Activated naive CD8-positive, alpha-beta T cell treated with anti-CD3 and anti-CD28 coated beads, Interleukin-2, amount 10 ng/mL, durations not matched to agents 7 days and 5 days (primary cell): ENCODE data around the gene CCDC137. TPM values are rescaled to one million over a fixed set of nuclear protein-coding genes. Genes with fewer than 3 reads are reported as not detected.

Experiments
- ATAC-seq: fragments of 150-1000 bp; cut with Tn5 transposase; one replicate; pipeline ENCODE4 v1.10.0; 2021; ENCODE audit warnings: low read depth, moderate library complexity
- POLR2A ChIA-PET: fragments of 350-600 bp; sonication (Branson Sonifier 250); formaldehyde crosslinking; loops from one replicate; lab custom pipeline; 2021; ENCODE audit warnings: antibody characterized with exemption; lab: Charles Lee
- DNase-seq: peaks from one replicate; pipeline ENCODE4 v3.0.0; 2021
- H3K27ac Mint-ChIP-seq: one replicate; pipeline ENCODE4 v1.8.0; 2022; ENCODE audit warnings: mild to moderate bottlenecking, mixed read lengths
- H3K27me3 Mint-ChIP-seq: one replicate; pipeline ENCODE4 v1.8.0; 2022; ENCODE audit warnings: mild to moderate bottlenecking, moderate library complexity, mixed read lengths
- H3K36me3 Mint-ChIP-seq: one replicate; pipeline ENCODE4 v1.8.0; 2021; ENCODE audit warnings: mild to moderate bottlenecking, mixed read lengths
- H3K4me1 Mint-ChIP-seq: one replicate; pipeline ENCODE4 v1.8.0; 2021; ENCODE audit warnings: mixed read lengths
- H3K4me3 Mint-ChIP-seq: one replicate; pipeline ENCODE4 v1.8.0; 2022; ENCODE audit warnings: mild to moderate bottlenecking, moderate library complexity, mixed read lengths
- H3K9me3 Mint-ChIP-seq: one replicate; pipeline ENCODE4 v1.8.0; 2021; ENCODE audit warnings: mixed read lengths
- total RNA-seq, 2 experiments: library from RNA; stranded (reverse); gene quantifications; one replicate each; pipeline ENCODE4 v1.2.3, GENCODE V29; 2021

CCDC137 gene
- total RNA-seq, 2 experiments from 2014 or later = 31.3 to 32.0 TPM

DNA sequence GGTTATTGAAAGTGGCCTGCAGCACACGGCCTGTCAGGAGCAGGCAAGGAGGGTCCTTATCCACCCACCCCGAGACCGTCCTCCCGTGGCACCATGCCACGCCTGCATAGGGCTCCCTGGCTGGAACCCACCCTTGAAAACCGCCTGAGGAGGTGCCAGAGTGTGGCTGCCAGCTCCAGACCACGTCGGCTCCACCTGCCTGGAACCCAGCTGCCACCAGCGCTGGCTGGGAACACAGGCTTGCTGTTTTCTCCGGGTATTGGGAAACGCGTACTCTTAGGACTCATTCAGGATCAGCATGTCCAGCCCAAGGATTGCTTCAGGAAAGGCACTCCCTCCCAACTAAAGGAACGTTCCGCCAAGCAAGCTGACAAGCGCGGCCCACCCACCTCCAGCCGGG is 10.4 kb downstream of the CCDC137 start:
- Mint-ChIP-seq H3K4me1 (peaks cover 2% of the 10 kb centered on the region), H3K9me3 (no peaks in the 10 kb centered on the region), H3K27ac (no peak overlapping the region), H3K27me3 (no peaks in the 10 kb centered on the region), H3K36me3 (peaks cover 3% of the 10 kb centered on the region), H3K4me3 (no peak overlapping the region)
- no peak for DNase-seq
- ATAC-seq = no peak
- POLR2A ChIA-PET = interaction anchor here (0.6 to 0.8 kb wide), 2 partner anchors 35 to 1101 kb away, joined by 3 to 4 read pairs; no protein-coding TSS in a partner anchor

DNA sequence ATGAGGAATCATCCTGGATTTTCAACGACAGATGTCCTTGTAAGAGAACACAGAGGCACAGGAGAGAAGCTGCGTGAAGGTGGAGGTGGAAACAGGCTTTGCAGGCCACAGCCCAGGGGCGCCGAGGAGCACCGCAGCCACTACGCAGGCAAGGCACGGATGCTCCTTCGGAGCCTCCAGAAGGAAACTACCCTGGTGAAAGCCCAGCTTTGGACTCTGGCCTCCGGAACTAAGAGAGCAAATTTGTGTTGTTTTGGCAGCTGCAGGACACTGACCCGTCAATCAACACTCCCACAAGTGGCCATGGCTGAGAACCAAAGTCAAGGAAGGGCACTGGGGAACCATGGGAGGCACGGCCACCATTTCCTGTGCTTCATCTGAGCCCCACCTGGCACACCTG is 13.6 kb downstream of the CCDC137 start:
- no peak overlapping the region for H3K27ac Mint-ChIP-seq
- no peak for DNase-seq
- peaks cover 16% of the 10 kb centered on the region for H3K4me1 Mint-ChIP-seq
- no peak for ATAC-seq
- H3K4me3 Mint-ChIP-seq = no peak overlapping the region
- peaks cover 1% of the 10 kb centered on the region for H3K36me3 Mint-ChIP-seq
- POLR2A ChIA-PET = interaction anchor here (0.7 to 1.4 kb wide), 5 partner anchors 10 to 59 kb away, joined by 3 to 4 read pairs (median 3); partner anchors contain the start of genes CCDC137, MRPL12 and OXLD1
- H3K9me3 Mint-ChIP-seq = no peaks in the 10 kb centered on the region
- H3K27me3 Mint-ChIP-seq = no peaks in the 10 kb centered on the region

DNA sequence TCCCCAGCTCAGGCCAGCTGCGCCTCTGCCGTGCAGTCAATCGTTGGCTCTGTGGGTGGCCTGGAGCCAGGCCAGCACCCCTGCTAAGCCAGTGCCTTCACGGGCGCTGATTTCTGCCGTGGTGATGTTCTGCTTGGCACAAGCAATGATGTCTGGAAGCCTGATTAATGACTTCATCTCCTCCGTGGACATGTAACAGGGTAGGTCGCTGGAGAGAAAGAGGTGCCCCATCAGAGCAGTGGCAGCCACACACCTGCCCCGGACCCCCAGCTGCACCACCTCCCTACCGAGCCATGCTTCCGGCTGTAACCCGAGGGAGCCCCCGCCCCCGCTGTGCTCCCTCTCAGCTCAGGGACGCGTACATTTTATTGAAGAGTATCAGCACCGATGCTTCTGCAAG is 15.1 kb downstream of the CCDC137 start:
- Mint-ChIP-seq H3K36me3 (peaks cover 5% of the 10 kb centered on the region), H3K4me1 (peaks cover 22% of the 10 kb centered on the region), H3K27ac (no peak overlapping the region), H3K27me3 (no peaks in the 10 kb centered on the region), H3K9me3 (no peaks in the 10 kb centered on the region), H3K4me3 (no peak overlapping the region)
- DNase-seq (no peak), ATAC-seq (no peak)
- POLR2A ChIA-PET = interaction anchor here (3.7 to 4.5 kb wide), 2 partner anchors 15 to 21 kb away, joined by 54 to 69 read pairs; partner anchors contain the start of genes CCDC137, MRPL12 and OXLD1

DNA sequence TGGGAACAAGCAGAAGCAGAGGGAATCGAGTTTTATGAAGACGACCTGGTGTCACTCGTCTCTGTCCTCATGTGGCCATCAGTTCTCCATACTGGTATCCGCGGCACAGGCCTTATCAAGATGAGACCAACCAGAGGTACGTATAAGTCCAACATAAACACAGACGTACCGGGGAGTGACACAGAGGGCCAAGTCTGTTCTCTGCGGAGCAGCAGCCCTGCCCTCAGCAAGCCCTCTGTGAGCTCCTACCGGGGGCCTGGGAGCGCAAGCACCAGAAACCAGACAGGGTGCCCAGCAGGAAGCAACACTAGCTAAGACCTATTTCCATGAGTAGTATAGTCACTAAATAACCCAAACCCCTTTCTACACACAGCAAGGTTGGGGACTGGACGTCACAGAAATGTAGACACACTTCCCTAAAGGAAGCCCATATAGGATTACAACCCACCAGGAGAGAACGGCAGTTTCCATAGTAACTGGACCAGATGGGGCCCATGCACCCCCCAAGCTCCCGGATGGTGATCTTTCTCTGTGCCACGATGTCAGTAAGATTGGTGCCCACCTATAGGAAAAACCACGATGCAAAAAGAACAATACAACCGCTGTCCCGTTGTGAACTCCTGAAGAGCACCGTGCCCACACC is 16.1 kb downstream of the CCDC137 start:
- Mint-ChIP-seq H3K4me3 (peak overlapping the region; percentile 98), H3K4me1 (peaks cover 24% of the 10 kb centered on the region), H3K9me3 (no peaks in the 10 kb centered on the region), H3K27ac (peak overlapping the region; percentile 77), H3K27me3 (no peaks in the 10 kb centered on the region), H3K36me3 (peaks cover 10% of the 10 kb centered on the region)
- ATAC-seq = no peak
- DNase-seq = no peak
- POLR2A ChIA-PET = interaction anchor here (0.6 to 4.5 kb wide), 15 partner anchors 8 to 1393 kb away, joined by 3 to 69 read pairs (median 6); partner anchors contain the start of genes CCDC137, MCRIP1, MRPL12 and NPLOC4

DNA sequence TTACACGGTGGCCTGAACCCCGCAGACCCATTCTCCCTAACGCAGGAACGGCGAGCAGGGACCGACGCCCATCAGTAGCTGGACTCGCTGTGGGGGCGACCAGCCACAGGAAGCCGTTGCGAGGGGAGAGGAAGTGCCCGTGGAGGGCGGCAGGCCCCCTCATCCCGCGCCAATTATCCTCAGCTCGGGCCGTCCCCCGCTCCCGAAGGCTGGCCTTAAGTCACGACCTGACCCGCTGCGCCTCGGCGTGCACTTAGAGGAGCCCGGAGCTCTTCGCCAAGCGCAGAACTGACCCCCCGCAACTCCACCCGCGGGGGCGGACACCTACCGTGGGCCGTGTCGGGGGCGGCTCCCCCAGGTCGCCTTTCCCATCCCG is 16.7 kb downstream of the CCDC137 start:
- ATAC-seq (peak; percentile 28), DNase-seq (no peak)
- H3K27me3 Mint-ChIP-seq = no peaks in the 10 kb centered on the region
- H3K27ac Mint-ChIP-seq = peak overlapping the region; percentile 77
- peak overlapping the region; percentile 98 for H3K4me3 Mint-ChIP-seq
- peaks cover 24% of the 10 kb centered on the region for H3K4me1 Mint-ChIP-seq
- H3K9me3 Mint-ChIP-seq = no peaks in the 10 kb centered on the region
- POLR2A ChIA-PET = interaction anchor here (0.6 to 4.5 kb wide), 24 partner anchors 8 to 1394 kb away, joined by 3 to 69 read pairs (median 5); partner anchors contain the start of genes ACTG1, ARHGDIA, CCDC137 and FASN
- peaks cover 10% of the 10 kb centered on the region for H3K36me3 Mint-ChIP-seq

DNA sequence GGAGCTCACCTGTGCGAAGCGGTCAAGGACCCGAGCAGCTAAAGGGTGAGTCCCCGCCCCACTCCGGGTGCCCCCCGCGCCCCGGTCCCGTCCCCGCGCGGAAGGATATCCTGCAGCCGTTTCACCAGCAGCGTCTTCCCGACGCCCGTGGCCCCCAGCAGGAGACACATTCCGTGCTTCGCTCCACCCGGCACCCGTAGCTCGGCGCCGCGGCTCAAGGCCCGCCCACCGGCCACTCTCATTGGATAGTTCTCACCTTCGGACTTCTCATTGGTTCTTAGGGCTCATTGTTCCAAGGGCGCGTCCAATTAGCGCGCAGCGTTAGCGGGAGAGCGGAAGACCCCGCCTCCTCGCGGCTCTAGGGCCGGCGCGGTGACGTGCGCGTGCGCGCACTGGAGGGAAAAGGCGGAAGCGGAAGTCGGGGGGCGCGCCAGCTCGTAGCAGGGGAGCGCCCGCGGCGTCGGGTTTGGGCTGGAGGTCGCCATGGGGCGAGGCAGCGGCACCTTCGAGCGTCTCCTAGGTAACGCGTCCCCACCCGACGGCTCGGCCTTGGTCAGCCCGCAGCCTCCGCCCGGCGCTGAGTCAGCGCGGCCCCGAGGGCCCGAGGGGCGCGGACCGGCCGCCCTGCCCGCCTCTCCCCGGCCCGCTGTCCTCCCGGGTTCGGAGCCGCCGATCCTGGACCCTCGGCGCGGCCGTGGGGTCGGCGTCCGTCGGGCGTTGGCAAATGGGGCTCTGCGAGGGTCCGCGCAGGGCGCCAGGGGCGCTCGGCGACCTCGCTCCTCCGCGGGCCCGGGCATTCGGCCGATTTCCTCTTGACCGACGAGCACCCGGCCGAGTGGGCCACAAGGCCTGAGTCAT is 17.3 kb downstream of the CCDC137 start, which contains the start of the genes ARL16 and HGS:
Gene ARL16 (minus strand): TSS at position 214 of the 858 bp plus-strand sequence. CDS start 44 bp downstream, at position 170.
Gene HGS (plus strand): TSS at position 428 of the 858 bp plus-strand sequence. CDS start 56 bp downstream, at position 484.
- ATAC-seq (peak; percentile 98), DNase-seq (peak; percentile 98)
- H3K9me3 Mint-ChIP-seq = no peaks in the 10 kb centered on the region
- no peaks in the 10 kb centered on the region for H3K27me3 Mint-ChIP-seq
- H3K4me3 Mint-ChIP-seq = peak within 1 kb of the TSS; percentile 98
- H3K36me3 Mint-ChIP-seq = peaks cover 12% of the 10 kb centered on the region
- POLR2A ChIA-PET = interaction anchor here (0.6 to 4.5 kb wide), 24 partner anchors 9 to 1395 kb away, joined by 3 to 69 read pairs (median 5); partner anchors contain the start of genes ACTG1, ARHGDIA, CCDC137 and FASN
- peak within 1 kb of the TSS; percentile 90 for H3K27ac Mint-ChIP-seq
- peaks cover 24% of the 10 kb centered on the region for H3K4me1 Mint-ChIP-seq

DNA sequence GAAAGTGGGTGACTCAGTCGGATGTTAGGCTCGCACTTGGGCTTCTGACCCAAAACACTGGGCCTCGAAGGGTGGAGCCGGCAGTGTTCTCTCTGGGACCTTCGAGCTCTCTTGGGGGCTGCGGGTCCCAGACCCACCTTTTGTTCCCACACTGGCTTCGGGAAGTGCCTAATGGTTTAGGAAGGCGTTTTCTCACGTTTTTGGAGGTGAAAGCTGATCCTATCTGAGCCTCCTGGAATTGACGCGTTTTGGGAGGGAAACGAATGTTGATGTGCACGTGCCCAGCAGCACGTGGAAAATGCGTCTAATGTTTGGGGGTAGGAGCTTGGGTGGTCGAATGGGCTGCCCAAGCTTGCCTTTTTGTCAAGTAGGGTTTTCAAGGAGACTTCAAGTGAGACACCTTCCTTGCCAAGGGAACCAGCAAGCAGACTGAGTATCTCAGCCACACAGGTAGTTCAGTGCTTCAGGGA is 17.9 kb downstream of the CCDC137 start:
- H3K27me3 Mint-ChIP-seq = no peaks in the 10 kb centered on the region
- DNase-seq (no peak), ATAC-seq (no peak)
- peaks cover 24% of the 10 kb centered on the region for H3K4me1 Mint-ChIP-seq
- H3K4me3 Mint-ChIP-seq = peak overlapping the region; percentile 98
- peaks cover 12% of the 10 kb centered on the region for H3K36me3 Mint-ChIP-seq
- POLR2A ChIA-PET = interaction anchor here (1.1 to 4.5 kb wide), 14 partner anchors 9 to 186 kb away, joined by 3 to 69 read pairs (median 5); partner anchors contain the start of genes ACTG1, ARHGDIA, CCDC137 and MCRIP1
- peak overlapping the region; percentile 67 for H3K27ac Mint-ChIP-seq
- no peaks in the 10 kb centered on the region for H3K9me3 Mint-ChIP-seq

DNA sequence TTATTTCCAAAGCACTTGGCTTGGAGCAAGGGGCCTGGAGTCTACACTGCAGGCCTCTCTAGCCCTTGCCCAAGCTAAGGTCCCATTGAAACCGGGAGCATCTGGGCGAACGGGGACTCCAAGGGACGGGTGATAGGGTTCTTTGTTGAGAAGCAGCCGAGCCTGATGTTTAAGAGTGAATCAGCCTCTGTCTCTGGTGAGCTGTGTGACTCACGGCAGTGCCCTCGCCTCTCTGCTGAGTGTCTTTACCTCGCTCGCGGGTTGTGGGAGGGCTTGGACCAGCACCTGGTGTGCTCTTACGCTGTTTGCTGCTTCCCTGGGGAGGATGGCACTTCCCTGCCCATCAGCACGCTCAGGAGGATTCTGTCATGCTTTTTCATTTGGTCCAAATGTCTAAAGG is 18.6 kb downstream of the CCDC137 start:
- no peak for DNase-seq
- H3K9me3 Mint-ChIP-seq = no peaks in the 10 kb centered on the region
- H3K27me3 Mint-ChIP-seq = no peaks in the 10 kb centered on the region
- peak overlapping the region; percentile 98 for H3K4me3 Mint-ChIP-seq
- peak overlapping the region; percentile 9 for H3K27ac Mint-ChIP-seq
- peaks cover 15% of the 10 kb centered on the region for H3K36me3 Mint-ChIP-seq
- no peak for ATAC-seq
- H3K4me1 Mint-ChIP-seq = peaks cover 24% of the 10 kb centered on the region
- POLR2A ChIA-PET = interaction anchor here (1.2 to 4.5 kb wide), 5 partner anchors 9 to 172 kb away, joined by 3 to 69 read pairs (median 15); partner anchors contain the start of genes ACTG1, CCDC137, MRPL12 and OXLD1

DNA sequence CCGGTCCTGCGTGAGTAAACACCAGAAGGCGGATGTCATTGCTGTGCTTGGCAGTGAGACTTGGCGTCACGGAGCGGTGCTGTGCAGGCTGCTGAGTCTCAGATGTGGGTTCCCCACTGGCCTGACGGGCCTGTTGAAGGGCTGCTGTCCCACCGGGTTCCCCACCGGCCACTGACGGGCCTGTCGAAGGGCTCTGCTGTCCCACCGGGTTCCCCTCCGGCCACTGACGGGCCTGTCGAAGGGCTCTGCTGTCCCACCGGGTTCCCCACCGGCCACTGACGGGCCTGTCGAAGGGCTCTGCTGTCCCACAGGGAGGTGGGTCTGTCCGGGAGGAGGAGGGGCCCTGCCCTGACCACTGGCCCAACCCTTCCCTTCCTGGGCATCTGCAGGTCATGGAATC is 20.1 kb downstream of the CCDC137 start:
- POLR2A ChIA-PET = no interaction called here
- Mint-ChIP-seq H3K27ac (no peak overlapping the region), H3K27me3 (no peaks in the 10 kb centered on the region), H3K4me3 (no peak overlapping the region), H3K4me1 (peaks cover 24% of the 10 kb centered on the region), H3K9me3 (no peaks in the 10 kb centered on the region), H3K36me3 (peaks cover 16% of the 10 kb centered on the region)
- DNase-seq = no peak
- ATAC-seq = no peak

DNA sequence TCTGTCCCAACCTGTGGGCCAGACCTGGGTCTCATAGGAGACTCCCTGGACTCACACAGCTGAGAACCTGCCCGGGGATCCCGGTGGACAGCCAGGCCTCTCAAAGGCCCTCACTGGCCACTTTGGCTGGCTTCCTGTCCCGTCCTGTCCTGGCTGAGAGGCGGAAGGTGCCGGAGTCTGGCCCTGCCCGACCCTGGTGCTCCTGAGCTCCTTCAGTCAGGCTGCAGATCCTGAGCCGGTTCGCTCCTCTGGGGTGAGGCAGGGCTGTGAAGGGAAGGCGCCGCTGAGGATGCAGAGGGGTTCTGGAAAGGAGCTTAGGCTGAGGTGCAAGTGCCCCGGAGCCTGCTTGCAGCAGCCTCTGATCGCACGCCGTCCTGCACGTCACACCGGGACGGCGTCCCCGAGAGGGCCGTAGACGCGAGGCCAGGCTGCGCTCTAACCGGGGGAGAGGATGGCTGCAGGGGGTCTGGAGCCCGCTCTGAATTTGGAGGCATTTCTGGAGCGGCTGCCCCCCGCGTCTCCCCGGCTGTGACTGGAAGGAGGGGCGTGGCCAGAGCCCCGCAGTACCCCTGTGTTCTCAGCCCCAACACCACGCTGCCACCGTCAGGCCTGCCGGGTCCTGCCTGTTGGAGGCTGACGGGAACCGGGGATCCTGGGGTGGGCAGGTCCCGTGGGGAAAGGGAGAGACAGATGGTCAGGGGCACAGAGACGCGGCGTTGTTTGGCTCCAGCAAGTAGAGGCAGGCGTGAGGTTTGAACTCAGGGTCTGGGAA is 21.4 kb downstream of the CCDC137 start:
- POLR2A ChIA-PET = no interaction called here
- Mint-ChIP-seq H3K36me3 (peaks cover 18% of the 10 kb centered on the region), H3K9me3 (no peaks in the 10 kb centered on the region), H3K4me1 (peaks cover 17% of the 10 kb centered on the region), H3K27ac (peak overlapping the region; percentile 30), H3K4me3 (no peak overlapping the region), H3K27me3 (no peaks in the 10 kb centered on the region)
- ATAC-seq = no peak
- DNase-seq = no peak

DNA sequence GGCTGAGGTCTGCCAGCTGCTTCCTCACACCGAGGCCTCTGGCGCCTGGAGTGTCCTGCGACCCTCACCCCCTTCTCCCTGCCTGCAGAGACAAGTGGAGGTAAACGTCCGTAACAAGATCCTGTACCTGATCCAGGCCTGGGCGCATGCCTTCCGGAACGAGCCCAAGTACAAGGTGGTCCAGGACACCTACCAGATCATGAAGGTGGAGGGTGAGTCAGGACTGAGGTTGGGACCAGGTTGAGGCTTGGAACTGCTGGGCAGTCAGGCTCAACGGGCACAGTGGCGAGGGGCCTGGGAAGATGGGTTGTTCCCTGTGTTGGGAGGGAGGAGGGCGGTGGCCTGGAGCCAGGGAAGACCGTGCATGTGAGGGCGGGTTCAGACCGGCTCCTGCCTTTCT is 22.1 kb downstream of the CCDC137 start:
- Mint-ChIP-seq H3K27ac (no peak overlapping the region), H3K36me3 (peaks cover 18% of the 10 kb centered on the region), H3K4me1 (peaks cover 17% of the 10 kb centered on the region), H3K4me3 (no peak overlapping the region), H3K27me3 (no peaks in the 10 kb centered on the region), H3K9me3 (no peaks in the 10 kb centered on the region)
- POLR2A ChIA-PET = no interaction called here
- DNase-seq = no peak
- ATAC-seq = no peak

DNA sequence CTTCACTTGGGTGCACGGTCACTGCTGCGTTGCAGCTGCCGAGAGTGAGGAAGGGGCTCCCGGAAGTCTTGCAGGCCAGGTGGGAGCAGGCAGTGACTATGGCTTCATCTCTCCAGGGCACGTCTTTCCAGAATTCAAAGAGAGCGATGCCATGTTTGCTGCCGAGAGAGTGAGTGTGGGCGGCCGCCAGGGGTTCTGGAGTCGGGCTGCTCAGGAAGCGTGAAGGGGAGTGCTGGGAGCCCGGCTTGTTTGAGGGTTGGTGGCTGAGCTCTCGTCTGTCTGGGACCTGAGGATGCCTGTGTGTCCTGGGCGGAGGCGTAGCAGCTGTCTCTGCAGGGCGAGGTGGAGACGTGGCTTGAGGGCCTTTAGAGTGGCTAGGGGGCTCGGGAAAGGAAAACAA is 23.5 kb downstream of the CCDC137 start:
- POLR2A ChIA-PET = no interaction called here
- peaks cover 17% of the 10 kb centered on the region for H3K36me3 Mint-ChIP-seq
- DNase-seq (no peak), ATAC-seq (no peak)
- no peaks in the 10 kb centered on the region for H3K27me3 Mint-ChIP-seq
- H3K9me3 Mint-ChIP-seq = no peaks in the 10 kb centered on the region
- H3K4me1 Mint-ChIP-seq = peaks cover 10% of the 10 kb centered on the region
- no peak overlapping the region for H3K4me3 Mint-ChIP-seq
- no peak overlapping the region for H3K27ac Mint-ChIP-seq
